ENCODE results near the gene CMTM3.
"Not testable (repeated sequence)": the region's sequence is repeated elsewhere in the genome, so short reads cannot be mapped to it uniquely, and the experiment has no call there.

The CMTM3 gene

GRCh38 chr16:66653581-66654350, 49.3 kb downstream of the CMTM3 start:
- H3K36me3 Mint-ChIP-seq: no peaks in the 10 kb centered on the region
- H3K9me3 Mint-ChIP-seq: no peaks in the 10 kb centered on the region
- H3K4me1 Mint-ChIP-seq: peaks cover 14% of the 10 kb centered on the region
- no peak overlapping the region for H3K27ac Mint-ChIP-seq
- H3K27me3 Mint-ChIP-seq: peaks cover under 1% of the 10 kb centered on the region
- H3K4me3 Mint-ChIP-seq: no peak overlapping the region

- H3K27ac Mint-ChIP-seq: no peak overlapping the region
- peaks cover 3% of the 10 kb centered on the region for H3K27me3 Mint-ChIP-seq
Observed at GRCh38 chr16:66656547-66656946, 52.0 kb downstream of the CMTM3 start.

GRCh38 chr16:66658143-66658859, 53.8 kb downstream of the CMTM3 start:
- Mint-ChIP-seq H3K27ac (no peak overlapping the region), H3K9me3 (no peaks in the 10 kb centered on the region), H3K36me3 (no peaks in the 10 kb centered on the region), H3K27me3 (peaks cover 3% of the 10 kb centered on the region), H3K4me1 (no peaks in the 10 kb centered on the region), H3K4me3 (no peak overlapping the region)

More at GRCh38 chr16:66656547-66656946, 52.0 kb downstream of the CMTM3 start:
- H3K4me1 Mint-ChIP-seq: peaks cover 4% of the 10 kb centered on the region
- H3K36me3 Mint-ChIP-seq: no peaks in the 10 kb centered on the region
- no peaks in the 10 kb centered on the region for H3K9me3 Mint-ChIP-seq
- H3K4me3 Mint-ChIP-seq: no peak overlapping the region

GRCh38 chr16:66658860-66659190, 54.3 kb downstream of the CMTM3 start:
- Mint-ChIP-seq H3K27ac (no peak overlapping the region), H3K9me3 (no peaks in the 10 kb centered on the region), H3K27me3 (peaks cover 3% of the 10 kb centered on the region), H3K36me3 (no peaks in the 10 kb centered on the region), H3K4me1 (no peaks in the 10 kb centered on the region), H3K4me3 (no peak overlapping the region)

DNA sequence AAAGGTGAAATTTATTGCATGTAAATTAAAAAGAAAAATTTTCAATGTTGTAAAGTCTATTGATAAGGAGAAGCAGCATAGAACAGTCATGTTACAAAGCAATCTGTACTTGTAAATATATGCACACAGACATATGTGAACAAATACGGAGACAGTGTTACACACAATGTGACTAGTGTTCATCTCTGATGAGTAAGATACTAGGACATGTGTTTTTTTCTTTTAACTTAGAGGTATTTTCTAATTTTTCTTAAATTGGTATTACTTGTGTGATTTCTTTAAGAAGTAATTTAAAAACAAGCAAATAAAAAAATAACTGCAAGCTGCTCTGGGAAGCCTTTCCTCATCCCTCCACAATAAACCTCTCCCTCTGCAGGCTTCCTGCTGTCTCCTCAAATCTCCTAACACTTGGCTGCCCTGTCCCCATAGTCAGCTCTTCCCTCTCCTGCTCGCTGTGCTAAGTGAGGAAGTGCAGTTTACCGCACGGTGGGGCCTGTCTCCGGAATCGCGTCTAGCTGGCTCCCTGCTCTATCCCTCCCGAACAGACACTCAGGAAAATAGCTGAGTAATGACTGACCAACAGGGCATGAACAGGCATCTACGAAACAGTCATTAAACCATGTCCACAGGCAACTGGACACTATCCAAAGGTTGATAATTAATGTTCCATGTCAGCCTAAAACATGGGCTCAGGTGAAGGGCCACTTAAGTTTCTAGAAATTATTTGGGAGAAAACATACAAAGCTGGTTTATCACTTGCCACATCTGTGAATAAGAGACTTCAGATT, 56.1 kb downstream of the CMTM3 start:
- peaks cover 3% of the 10 kb centered on the region for H3K27me3 Mint-ChIP-seq
- no peaks in the 10 kb centered on the region for H3K9me3 Mint-ChIP-seq
- H3K27ac Mint-ChIP-seq: no peak overlapping the region
- H3K36me3 Mint-ChIP-seq: no peaks in the 10 kb centered on the region
- H3K4me1 Mint-ChIP-seq: no peaks in the 10 kb centered on the region
- no peak overlapping the region for H3K4me3 Mint-ChIP-seq

GRCh38 chr16:66661210-66661560, 56.7 kb downstream of the CMTM3 start:
- Mint-ChIP-seq H3K27me3 (peaks cover 3% of the 10 kb centered on the region), H3K4me1 (no peaks in the 10 kb centered on the region), H3K9me3 (no peaks in the 10 kb centered on the region), H3K27ac (no peak overlapping the region), H3K36me3 (no peaks in the 10 kb centered on the region), H3K4me3 (no peak overlapping the region)

DNA sequence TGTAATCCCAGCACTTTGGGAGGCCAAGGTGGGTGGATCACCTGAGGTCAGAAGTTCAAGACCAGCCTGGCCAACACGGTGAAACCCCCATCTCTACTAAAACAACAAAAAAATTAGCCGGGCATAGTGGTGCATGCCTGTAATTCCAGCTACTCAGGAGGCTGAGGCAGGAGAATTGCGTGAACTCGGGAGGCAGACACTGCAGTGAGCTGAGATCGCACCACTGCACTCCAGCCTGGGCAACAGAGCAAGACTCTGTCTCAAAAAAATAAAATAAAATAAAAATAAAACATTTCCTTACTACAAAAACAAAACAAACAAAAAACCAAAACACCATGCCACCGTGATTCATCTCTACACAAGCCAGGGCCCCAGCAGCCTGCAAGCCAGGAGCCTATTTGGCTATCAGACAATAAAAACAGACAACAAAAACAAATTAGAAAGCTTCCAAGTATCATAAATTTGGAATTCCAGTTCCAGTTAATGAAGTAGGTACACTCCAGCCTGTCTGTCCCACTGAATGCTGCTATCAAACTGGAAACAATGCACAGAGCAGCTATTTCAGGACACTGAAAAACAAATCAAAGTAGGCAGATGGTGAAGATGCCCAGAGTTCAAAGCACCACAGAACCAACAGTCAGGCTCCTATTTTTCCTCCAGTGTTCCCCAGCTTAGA, 57.3 kb downstream of the CMTM3 start:
- not testable (repeated sequence) for H3K27ac Mint-ChIP-seq

DNA sequence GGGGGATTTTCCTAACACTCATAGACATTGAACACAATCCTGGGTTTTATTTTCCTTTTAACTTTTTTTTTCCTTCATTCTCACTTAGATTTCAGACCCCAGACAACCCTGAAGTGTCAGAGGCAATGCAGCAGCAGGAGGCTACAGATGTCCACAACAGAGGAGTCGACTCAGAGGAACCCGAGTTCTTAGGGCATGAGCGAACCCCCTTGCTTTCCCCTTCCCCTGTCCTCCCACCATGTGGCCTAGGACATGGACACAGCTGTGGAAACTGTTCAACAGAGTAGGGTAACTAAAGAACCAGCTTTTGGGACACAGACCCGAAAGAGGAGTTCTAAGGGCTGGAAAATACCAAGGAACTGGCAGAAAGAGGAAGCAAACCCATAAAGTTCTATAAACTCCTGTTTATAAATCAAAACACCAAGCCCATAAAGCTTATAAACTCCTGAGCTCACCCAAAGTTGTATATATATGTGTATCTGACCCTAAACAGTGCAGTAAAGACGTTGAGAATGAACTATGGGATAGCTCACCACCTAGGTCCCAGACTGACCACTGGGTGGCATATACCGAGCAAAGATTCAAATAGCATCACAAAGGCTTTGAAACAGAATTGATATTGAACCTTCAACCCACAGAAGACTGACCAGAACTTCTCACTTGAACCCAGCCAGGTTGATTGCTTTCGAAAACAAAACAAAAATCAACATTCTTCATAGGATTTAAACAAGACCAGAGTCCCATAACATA, 58.1 kb downstream of the CMTM3 start:
- H3K4me1 Mint-ChIP-seq: no peaks in the 10 kb centered on the region
- peaks cover 3% of the 10 kb centered on the region for H3K27me3 Mint-ChIP-seq
- H3K36me3 Mint-ChIP-seq: no peaks in the 10 kb centered on the region
- H3K9me3 Mint-ChIP-seq: no peaks in the 10 kb centered on the region
- H3K4me3 Mint-ChIP-seq: no peak overlapping the region
- no peak overlapping the region for H3K27ac Mint-ChIP-seq

More for the DNA sequence above, 57.3 kb downstream of the CMTM3 start:
- not testable (repeated sequence) for H3K9me3 Mint-ChIP-seq, H3K27me3 Mint-ChIP-seq, H3K4me3 Mint-ChIP-seq, H3K4me1 Mint-ChIP-seq, H3K36me3 Mint-ChIP-seq
